Coronary artery (tissue), 2 donors: ENCODE measurements around the gene C18orf32.
"Not testable (repeated sequence)": the region's sequence is repeated elsewhere in the genome, so short reads cannot be mapped to it uniquely, and the experiment has no call there.

Source experiments
- DNase-seq: peaks from one replicate; pipeline ENCODE4 v3.0.0-alpha.2; 2017; ENCODE audit warnings: low spot score
- H3K27ac ChIP-seq, 2 donors: fragments of 200-600 bp; sonication (generic); one replicate each; pipeline ENCODE4 v1.5.1; 2016 to 2019
- H3K4me3 ChIP-seq: fragments of 200-600 bp; sonication (generic); 2 replicates; pipeline ENCODE4 v1.5.1; 2016; ENCODE audit warnings: mild to moderate bottlenecking, moderate library complexity
- TF ChIP-seq, protein P1 (sequence below): fragments of 200-600 bp; sonication (generic); IDR thresholded peaks from one replicate; pipeline ENCODE4 v1.5.1; 2019; ENCODE audit warnings: antibody characterized with exemption

Gene C18orf32

DNA sequence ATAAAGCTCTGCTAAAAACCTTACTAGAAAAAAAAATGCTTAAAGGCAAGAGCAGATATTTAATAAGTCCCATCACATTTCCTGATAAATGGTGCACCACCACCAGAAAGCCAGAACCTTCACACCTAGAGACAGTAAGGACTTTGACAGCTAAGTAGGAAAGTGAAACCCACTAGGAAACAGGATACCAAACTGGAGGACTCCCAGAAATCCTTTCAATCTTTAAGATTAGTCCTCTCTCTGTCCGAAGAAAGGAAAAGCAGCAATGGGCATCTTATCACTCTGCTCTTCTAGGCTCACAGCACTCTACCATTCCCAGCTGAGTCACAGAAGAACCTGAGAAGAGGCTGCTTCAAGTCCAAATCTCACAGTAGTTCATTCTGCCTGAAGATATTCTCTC lies 30.2 kb downstream of the C18orf32 start:
- DNase-seq = no peak
- no peak overlapping the region for H3K27ac ChIP-seq
- H3K4me3 ChIP-seq = no peak overlapping the region
- TF ChIP-seq, protein P1, sequence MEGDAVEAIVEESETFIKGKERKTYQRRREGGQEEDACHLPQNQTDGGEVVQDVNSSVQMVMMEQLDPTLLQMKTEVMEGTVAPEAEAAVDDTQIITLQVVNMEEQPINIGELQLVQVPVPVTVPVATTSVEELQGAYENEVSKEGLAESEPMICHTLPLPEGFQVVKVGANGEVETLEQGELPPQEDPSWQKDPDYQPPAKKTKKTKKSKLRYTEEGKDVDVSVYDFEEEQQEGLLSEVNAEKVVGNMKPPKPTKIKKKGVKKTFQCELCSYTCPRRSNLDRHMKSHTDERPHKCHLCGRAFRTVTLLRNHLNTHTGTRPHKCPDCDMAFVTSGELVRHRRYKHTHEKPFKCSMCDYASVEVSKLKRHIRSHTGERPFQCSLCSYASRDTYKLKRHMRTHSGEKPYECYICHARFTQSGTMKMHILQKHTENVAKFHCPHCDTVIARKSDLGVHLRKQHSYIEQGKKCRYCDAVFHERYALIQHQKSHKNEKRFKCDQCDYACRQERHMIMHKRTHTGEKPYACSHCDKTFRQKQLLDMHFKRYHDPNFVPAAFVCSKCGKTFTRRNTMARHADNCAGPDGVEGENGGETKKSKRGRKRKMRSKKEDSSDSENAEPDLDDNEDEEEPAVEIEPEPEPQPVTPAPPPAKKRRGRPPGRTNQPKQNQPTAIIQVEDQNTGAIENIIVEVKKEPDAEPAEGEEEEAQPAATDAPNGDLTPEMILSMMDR = no peak

DNA sequence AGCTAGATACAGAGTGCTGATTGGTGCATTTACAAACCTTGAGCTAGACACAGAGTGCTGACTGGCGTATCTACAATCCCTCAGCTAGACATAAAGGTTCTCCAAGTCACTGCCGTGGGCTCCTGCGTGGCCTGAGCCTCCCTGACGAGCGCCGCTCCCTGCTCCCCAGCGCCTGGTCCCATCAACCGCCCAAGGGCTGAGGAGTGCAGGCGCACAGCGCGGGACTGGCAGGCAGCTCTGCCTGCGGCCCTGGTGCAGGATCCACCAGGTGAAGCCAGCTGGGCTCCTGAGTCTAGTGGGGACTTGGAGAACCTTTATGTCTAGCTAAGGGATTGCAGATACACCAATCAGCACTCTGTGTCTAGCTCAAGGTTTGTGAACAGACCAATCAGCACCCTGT lies 34.5 kb downstream of the C18orf32 start:
- not testable (repeated sequence) for H3K4me3 ChIP-seq, H3K27ac ChIP-seq, DNase-seq

DNA sequence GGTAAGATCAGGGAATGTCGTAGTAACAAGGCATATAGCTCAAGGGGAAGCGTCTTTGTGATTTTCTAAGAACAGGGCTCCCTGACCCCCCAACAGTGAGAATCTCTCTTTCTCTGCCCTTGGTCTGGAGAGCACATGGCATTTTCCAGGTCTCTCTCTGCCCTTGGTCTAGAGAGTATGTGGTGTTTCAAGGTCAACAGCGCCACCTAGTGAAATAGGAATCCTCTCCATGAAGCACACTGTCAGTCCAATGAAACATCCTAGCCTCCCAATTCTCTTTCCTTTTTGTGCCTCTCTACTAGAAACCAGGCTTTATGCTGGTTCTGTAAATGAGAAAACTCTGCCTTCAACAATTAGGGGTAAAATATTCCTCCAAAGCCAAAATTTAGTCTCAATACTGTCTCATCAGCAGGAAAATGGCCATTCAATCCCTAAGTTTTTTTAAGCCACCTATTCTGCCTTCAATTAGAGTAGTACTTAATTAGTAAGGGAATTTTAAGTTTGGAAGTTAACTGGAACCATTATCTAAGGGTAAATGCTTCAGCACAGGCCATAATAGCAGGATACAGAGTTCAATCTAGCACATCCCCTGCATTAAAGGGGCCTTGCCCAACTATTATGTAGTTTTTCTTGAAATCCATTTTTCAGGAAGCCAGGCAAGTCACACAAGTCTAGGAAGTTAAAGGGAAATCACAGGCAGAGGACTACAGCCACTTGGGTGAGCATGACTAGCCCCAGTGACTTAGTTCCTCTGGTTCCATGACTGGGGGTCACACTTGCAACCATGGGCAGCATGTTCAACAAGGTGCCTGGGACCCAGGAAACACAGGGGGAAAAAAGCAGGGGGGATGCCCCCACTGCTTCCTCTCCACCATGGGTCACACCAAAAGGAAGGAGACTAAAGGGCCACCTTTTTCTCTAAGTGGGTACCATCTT lies 39.0 kb downstream of the C18orf32 start:
- Histone ChIP-seq H3K4me3 (no peak overlapping the region), H3K27ac (no peak overlapping the region)
- DNase-seq = no peak
- TF ChIP-seq, protein P1 = no peak

DNA sequence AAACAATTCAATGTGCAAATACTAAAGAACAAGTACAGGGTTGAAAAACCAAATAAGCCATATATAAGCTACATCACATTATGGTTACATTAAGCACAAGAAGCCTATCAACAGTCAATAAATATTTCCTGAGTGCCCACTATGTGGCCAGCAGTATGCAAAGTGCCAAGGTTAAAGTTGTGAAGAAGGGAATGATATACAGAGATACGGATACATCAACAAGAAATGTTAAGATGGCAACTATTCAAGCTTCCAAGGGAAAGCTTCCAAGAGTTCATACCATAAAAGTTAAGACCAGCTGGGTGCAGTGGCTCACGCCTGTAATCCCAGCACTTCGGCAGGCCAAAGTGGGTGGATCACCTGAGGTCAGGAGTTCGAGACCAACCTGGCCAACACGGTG lies 40.6 kb downstream of the C18orf32 start:
- no peak for DNase-seq
- no peak overlapping the region for H3K4me3 ChIP-seq
- H3K27ac ChIP-seq = no peak overlapping the region
- TF ChIP-seq, protein P1 = no peak

DNA sequence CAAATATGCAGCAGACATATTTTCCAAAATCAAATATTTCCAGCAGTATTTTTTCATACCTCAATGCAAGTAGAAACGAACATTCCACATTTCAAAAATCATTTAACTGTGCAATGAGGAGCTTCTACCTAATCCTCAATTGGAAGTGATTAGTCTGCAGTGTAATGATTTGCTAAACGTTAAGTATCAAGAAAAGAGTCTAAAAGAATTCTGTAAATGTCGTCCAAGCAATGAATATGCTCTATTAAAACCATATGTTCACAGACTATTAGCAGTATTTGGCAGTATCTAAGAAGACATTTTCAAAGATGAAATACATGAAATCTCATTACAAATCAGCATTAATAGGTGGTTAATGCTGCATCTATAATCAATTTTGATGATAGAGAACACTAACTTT lies 42.5 kb downstream of the C18orf32 start:
- H3K27ac ChIP-seq = no peak overlapping the region
- DNase-seq = no peak
- TF ChIP-seq, protein P1 = no peak
- H3K4me3 ChIP-seq = no peak overlapping the region

DNA sequence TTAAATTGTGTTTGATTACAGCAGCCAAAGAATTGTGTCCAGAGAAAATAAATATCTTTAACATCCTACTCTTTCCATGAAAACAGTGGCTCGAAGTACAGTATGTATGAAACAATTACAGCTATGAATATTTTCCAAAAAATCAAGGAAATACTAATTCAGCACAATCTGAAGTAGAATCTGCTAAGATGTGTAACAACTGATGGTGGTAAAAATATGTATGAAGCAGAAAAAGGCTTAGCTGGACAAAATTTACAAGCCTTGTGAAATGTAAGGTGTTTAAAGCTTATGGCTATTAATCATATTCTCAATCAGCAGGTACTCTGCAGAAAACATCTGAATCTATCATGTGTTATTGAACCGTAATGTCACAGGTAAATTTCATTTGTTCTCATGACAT lies 43.2 kb downstream of the C18orf32 start:
- no peak overlapping the region for H3K27ac ChIP-seq
- no peak for DNase-seq
- TF ChIP-seq, protein P1 = no peak
- no peak overlapping the region for H3K4me3 ChIP-seq

DNA sequence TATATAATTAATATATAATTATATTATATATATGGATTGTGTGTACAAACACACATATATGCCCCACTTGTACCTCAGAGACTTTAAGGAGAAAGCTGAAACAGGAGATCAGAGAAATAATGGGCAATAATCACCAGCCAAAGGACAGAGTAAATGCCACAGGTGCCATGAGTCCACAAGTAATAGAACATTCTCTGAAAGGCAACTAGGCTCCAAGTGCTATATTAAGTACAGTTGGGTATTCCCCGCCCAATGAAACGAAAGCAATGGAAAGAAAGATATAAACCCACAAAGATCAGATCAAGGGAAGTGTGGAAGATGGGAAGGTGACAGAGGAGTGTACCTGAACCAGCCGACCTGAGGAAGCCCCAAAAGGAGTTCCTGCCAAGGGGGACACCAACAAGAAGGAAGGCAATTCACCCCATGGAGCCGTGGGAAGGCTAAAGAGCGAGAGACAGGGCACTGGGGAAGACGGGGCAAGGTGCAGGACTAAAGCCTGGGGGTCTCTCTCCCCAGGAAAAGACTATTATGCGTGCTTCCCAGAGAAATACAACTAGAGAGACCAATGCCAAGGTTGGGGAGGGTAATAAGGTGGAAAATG lies 45.6 kb downstream of the C18orf32 start:
- Histone ChIP-seq H3K4me3 (no peak overlapping the region), H3K27ac (no peak overlapping the region)
- TF ChIP-seq, protein P1 = no peak
- DNase-seq = no peak
